K562 (cell line): ENCODE measurements around the gene POLD4. TPM values are rescaled to one million over a fixed set of nuclear protein-coding genes. Genes with fewer than 3 reads are reported as not detected.

Experiments
- ATF7 ChIP-seq: fragments of 450-650 bp; IDR thresholded peaks from 2 replicates; pipeline ENCODE4 v1.7.1; 2014; ENCODE audit warnings: mild to moderate bottlenecking, moderate library complexity
- FOXP1 ChIP-seq: sonication (generic); formaldehyde crosslinking; IDR thresholded peaks from 2 replicates; pipeline ENCODE4 v1.8.0; 2022; ENCODE audit warnings: mild to moderate bottlenecking, missing genetic modification reagents
- KHSRP ChIP-seq: fragments of 450-650 bp; IDR thresholded peaks from 2 replicates; pipeline ENCODE4 v1.6.1; 2017
- LCOR ChIP-seq: sonication (generic); formaldehyde crosslinking; IDR thresholded peaks from 2 replicates; pipeline ENCODE4 v1.8.0; 2022; ENCODE audit warnings: mild to moderate bottlenecking, missing genetic modification reagents
- MBD2 ChIP-seq: sonication (generic); IDR thresholded peaks from 2 replicates; pipeline ENCODE4 v1.6.1; 2016; ENCODE audit warnings: low read depth, borderline replicate concordance
- MCM2 ChIP-seq: fragments of 450-650 bp; IDR thresholded peaks from 2 replicates; pipeline ENCODE4 v1.6.1; 2017; ENCODE audit warnings: low read depth, mild to moderate bottlenecking
- MED1 ChIP-seq: sonication (generic); formaldehyde crosslinking; IDR thresholded peaks from 2 replicates; pipeline ENCODE4 v1.8.1; 2023; ENCODE audit warnings: missing genetic modification reagents, borderline replicate concordance
- MNT ChIP-seq, 2 experiments: fragments of 450-650 bp; conservative IDR thresholded peaks; 2 replicates each; pipeline ENCODE4 v1.6.1; 2017; ENCODE audit warnings: mild to moderate bottlenecking in 2 of 2, moderate library complexity in 2 of 2
- NR4A1 ChIP-seq, 2 experiments: fragments of 250-450 bp in 1 of 2; fragments of 450-650 bp in 1 of 2; sonication (Bioruptor Pico) in 1 of 2; IDR thresholded peaks; 2 replicates each; pipeline versions ENCODE4 v1.4.0 to v1.6.1; 2016 to 2020; ENCODE audit warnings: mild to moderate bottlenecking in 2 of 2, missing compliant biosample characterization in 1 of 2, missing genetic modification characterization in 1 of 2, moderate library complexity in 1 of 2
- POLR2AphosphoS2 ChIP-seq: IDR thresholded peaks from 2 replicates; pipeline ENCODE4 v1.6.1; 2012; ENCODE audit warnings: low read length, improper control_type of control experiment
- PTBP1 ChIP-seq: fragments of 200-400 bp; formaldehyde crosslinking; IDR thresholded peaks from 2 replicates; pipeline ENCODE4 v1.6.1; 2017; ENCODE audit warnings: low read depth, low read length
- PYGO2 ChIP-seq: fragments of 450-650 bp; IDR thresholded peaks from 2 replicates; pipeline ENCODE4 v1.6.1; 2016; ENCODE audit warnings: mild to moderate bottlenecking, missing genetic modification characterization, moderate library complexity, missing compliant biosample characterization
- SRF ChIP-seq, 2 experiments: fragments of 250-450, 450-650 bp in 1 of 2; sonication (Bioruptor Pico) in 1 of 2; sonication (generic) in 1 of 2; formaldehyde crosslinking; IDR thresholded peaks; 2 replicates each; pipeline versions ENCODE4 v1.5.0 to v1.5.1; 2020 to 2022; ENCODE audit warnings: mild to moderate bottlenecking in 1 of 2, missing genetic modification reagents in 1 of 2
- TBL1XR1 ChIP-seq, 2 experiments: IDR thresholded peaks; 2 replicates each; pipeline ENCODE4 v1.6.1; 2012; ENCODE audit warnings: improper control_type of control experiment in 2 of 2, low read length in 2 of 2, mild to moderate bottlenecking in 1 of 2
- THAP12 ChIP-seq: fragments of 250-450 bp; sonication (Bioruptor Pico); IDR thresholded peaks from 2 replicates; pipeline ENCODE4 v1.9.0; 2021; ENCODE audit warnings: mild to moderate bottlenecking, inconsistent platforms
- U2AF1 ChIP-seq: fragments of 200-400 bp; formaldehyde crosslinking; optimal IDR thresholded peaks from 2 replicates; pipeline ENCODE3; 2017; ENCODE audit warnings: mild to moderate bottlenecking, low read depth, low read length, moderate library complexity
- ZNF12 ChIP-seq: sonication (generic); formaldehyde crosslinking; IDR thresholded peaks from 2 replicates; pipeline ENCODE4 v1.4.0; 2020; ENCODE audit warnings: mild to moderate bottlenecking, missing genetic modification reagents
- ZNF354B ChIP-seq: fragments of 250-450 bp; sonication (Bioruptor Pico); IDR thresholded peaks from 2 replicates; pipeline ENCODE4 v1.4.0; 2020
- ZNF384 ChIP-seq: IDR thresholded peaks from 2 replicates; pipeline ENCODE4 v1.6.1; 2012; ENCODE audit warnings: low read depth, low read length, improper control_type of control experiment
- polyA plus RNA-seq, 8 experiments: library from polyadenylated mRNA; depleted of rRNA in 4 of 8; stranded (reverse) in 5 of 8; unstranded in 3 of 8; fragments of >200 nt; fragmentation: Nextera tagmentation in 2 of 8; fragmentation: Illumina TruSeq in 1 of 8; extraction: Ambion mirVana in 2 of 8; extraction: Trizol in 1 of 8; gene quantifications; 2 replicates each; pipeline versions ENCODE4 v1.2.1 to v1.2.3, GENCODE V29; 2011 to 2014; ENCODE audit warnings: inconsistent platforms in 1 of 8, missing spikeins in 1 of 8
- total RNA-seq, 7 experiments: library from RNA; depleted of rRNA in 6 of 7; stranded (reverse); fragments of >200 nt in 6 of 7; fragmentation: Illumina TruSeq in 2 of 7; extraction: Trizol in 2 of 7; gene quantifications; 2 replicates each; pipeline versions ENCODE4 v1.2.1 to v1.2.3, GENCODE V29; 2011 to 2021; ENCODE audit warnings: low replicate concordance in 1 of 7
- TF ChIP-seq, protein P1 (sequence below): fragments of 250-450 bp; sonication (Bioruptor Pico); IDR thresholded peaks from 2 replicates; pipeline ENCODE4 v1.5.0; 2020; ENCODE audit warnings: mild to moderate bottlenecking

The POLD4 gene
- total and polyA plus RNA-seq, 9 of the 15 experiments (the other 6 are each of a cell fraction or from before 2014, with no cell fraction given): 5.8 to 64.5 (median 18.3) TPM

GRCh38 chr11:67373648-67374570 lies 20.6 kb upstream of the POLD4 start (continued):
- TF ChIP-seq FOXP1 (CRISPR knock-in tag) (peak; percentile 56; the same call in 1 of the 2 replicates), PYGO2 (tag) (no peak), TBL1XR1 (IDR thresholded peaks at IDR 0.05; ENCODE audit: low read length in 2 of 2) (no peak), MNT (conservative IDR thresholded peaks at IDR 0.05) (peak in 1 of 2 experiments; percentile 34; a peak in 1 of 4 replicates), ZNF384 (peak; percentile 94), THAP12 (CRISPR knock-in tag) (peak; percentile 32; the same call in 1 of the 2 replicates), POLR2AphosphoS2 (no peak), NR4A1 (CRISPR knock-in tag; IDR thresholded peaks at IDR 0.05) (no peak), NR4A1 (tag; IDR thresholded peaks at IDR 0.05) (peak; percentile 65), KHSRP (no peak), PTBP1 (no peak), MCM2 (no peak), SRF (CRISPR knock-in tag; IDR thresholded peaks at IDR 0.05) (no peak), ZNF354B (no peak), ZNF12 (CRISPR knock-in tag) (no peak), U2AF1 (no peak), ATF7 (peak; percentile 15; the same call in 1 of the 2 replicates), MBD2 (peak; percentile 21; the same call in 1 of the 2 replicates), LCOR (peak; percentile 27; the same call in 1 of the 2 replicates), MED1 (CRISPR knock-in tag) (no peak)
- TF ChIP-seq, protein P1, sequence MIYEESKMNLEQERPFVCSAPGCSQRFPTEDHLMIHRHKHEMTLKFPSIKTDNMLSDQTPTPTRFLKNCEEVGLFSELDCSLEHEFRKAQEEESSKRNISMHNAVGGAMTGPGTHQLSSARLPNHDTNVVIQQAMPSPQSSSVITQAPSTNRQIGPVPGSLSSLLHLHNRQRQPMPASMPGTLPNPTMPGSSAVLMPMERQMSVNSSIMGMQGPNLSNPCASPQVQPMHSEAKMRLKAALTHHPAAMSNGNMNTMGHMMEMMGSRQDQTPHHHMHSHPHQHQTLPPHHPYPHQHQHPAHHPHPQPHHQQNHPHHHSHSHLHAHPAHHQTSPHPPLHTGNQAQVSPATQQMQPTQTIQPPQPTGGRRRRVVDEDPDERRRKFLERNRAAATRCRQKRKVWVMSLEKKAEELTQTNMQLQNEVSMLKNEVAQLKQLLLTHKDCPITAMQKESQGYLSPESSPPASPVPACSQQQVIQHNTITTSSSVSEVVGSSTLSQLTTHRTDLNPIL (CRISPR knock-in tag): no peak
